ENCODE measurements around the gene C22orf42. TPM values are rescaled to one million over a fixed set of nuclear protein-coding genes. Genes with fewer than 3 reads are reported as not detected.
"Not testable (repeated sequence)": the region's sequence is repeated elsewhere in the genome, so short reads cannot be mapped to it uniquely, and the experiment has no call there.

Gene C22orf42
- total RNA-seq, 1 experiment from 2014 or later = not detected

DNA sequence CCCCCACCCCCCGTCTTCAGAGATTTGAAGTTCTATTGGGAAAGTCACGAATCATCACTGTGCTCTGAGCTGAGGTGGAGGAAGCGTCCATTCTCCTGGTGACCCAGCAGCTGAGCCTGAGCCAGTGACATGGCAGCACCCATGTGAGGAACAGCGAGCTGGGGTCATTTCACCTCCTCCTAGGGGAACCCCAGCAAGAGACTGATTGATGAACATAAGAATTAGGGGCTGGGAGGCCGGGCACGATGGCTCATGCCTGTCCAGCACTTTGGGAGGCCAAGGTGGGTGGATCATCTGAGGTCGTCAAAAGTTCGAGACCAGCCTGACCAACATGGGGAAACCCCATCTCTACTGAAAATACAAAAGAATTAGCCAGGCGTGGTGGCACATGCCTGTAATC lies 34.2 kb upstream of the C22orf42 start:
- H3K36me3 Mint-ChIP-seq (ENCODE audit: insufficient read depth, unreplicated experiment); BruUV-seq (replicated peaks); CTCF ChIA-PET; POLR2A ChIA-PET; DNase-seq (ENCODE audit: unreplicated experiment); H3K27ac Mint-ChIP-seq (ENCODE audit: low read depth, unreplicated experiment); intact Hi-C loops (cut with micrococcal nuclease); H3K4me1 Mint-ChIP-seq (ENCODE audit: insufficient read depth, unreplicated experiment); H3K9me3 Mint-ChIP-seq (ENCODE audit: unreplicated experiment); H3K4me3 Mint-ChIP-seq (ENCODE audit: unreplicated experiment): not testable (repeated sequence)
- peaks cover 61% of the 10 kb centered on the region for H3K27me3 Mint-ChIP-seq (ENCODE audit: insufficient read depth, unreplicated experiment)

DNA sequence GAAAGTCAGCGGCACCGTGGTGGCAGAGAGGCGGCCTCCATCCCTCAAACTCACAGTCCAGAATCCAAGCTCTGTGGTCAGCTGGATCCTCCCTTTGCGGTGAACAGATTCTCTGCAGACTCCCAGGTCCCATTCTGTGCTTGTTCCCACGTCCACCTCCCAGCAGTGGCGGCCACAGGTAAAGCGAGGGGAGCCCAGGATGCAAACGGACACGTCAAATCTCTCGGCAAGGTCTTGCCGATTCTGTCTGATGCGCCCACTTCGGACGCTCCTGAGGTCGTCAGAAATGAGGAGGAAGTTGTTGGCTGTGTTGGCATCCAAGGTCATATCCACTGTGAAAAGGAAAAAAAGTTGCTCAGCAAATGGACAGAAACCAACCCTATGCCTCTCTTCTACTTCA lies 31.9 kb upstream of the C22orf42 start:
- BruUV-seq (replicated peaks); CTCF ChIA-PET; H3K4me1 Mint-ChIP-seq (ENCODE audit: insufficient read depth, unreplicated experiment); H3K4me3 Mint-ChIP-seq (ENCODE audit: unreplicated experiment); POLR2A ChIA-PET; H3K36me3 Mint-ChIP-seq (ENCODE audit: insufficient read depth, unreplicated experiment); DNase-seq (ENCODE audit: unreplicated experiment); intact Hi-C loops (cut with micrococcal nuclease); H3K27ac Mint-ChIP-seq (ENCODE audit: low read depth, unreplicated experiment); H3K9me3 Mint-ChIP-seq (ENCODE audit: unreplicated experiment): not testable (repeated sequence)
- H3K27me3 Mint-ChIP-seq (ENCODE audit: insufficient read depth, unreplicated experiment) = peaks cover 53% of the 10 kb centered on the region

- H3K4me3 Mint-ChIP-seq (ENCODE audit: unreplicated experiment) = no peak overlapping the region
- no peak overlapping the region for H3K27ac Mint-ChIP-seq (ENCODE audit: low read depth, unreplicated experiment)
- ChIA-PET CTCF (no interaction called here), POLR2A (no interaction called here)
- intact Hi-C loops (cut with micrococcal nuclease) = no loop called here
- H3K4me1 Mint-ChIP-seq (ENCODE audit: insufficient read depth, unreplicated experiment) = no peaks in the 10 kb centered on the region
- no peak for TF ChIP-seq CTCF (IDR thresholded peaks at IDR 0.05; ENCODE audit: unreplicated experiment)
- BruUV-seq (replicated peaks) = no TSS peak
- no peaks in the 10 kb centered on the region for H3K9me3 Mint-ChIP-seq (ENCODE audit: unreplicated experiment)
- H3K36me3 Mint-ChIP-seq (ENCODE audit: insufficient read depth, unreplicated experiment) = no peaks in the 10 kb centered on the region
- DNase-seq (ENCODE audit: unreplicated experiment) = no peak
- H3K27me3 Mint-ChIP-seq (ENCODE audit: insufficient read depth, unreplicated experiment) = peaks cover 24% of the 10 kb centered on the region
These were observed 26.7 kb upstream of the C22orf42 start for GRCh38 chr22:32185821-32186220.

GRCh38 chr22:32183625-32184024 lies 24.5 kb upstream of the C22orf42 start:
- TF ChIP-seq CTCF (IDR thresholded peaks at IDR 0.05; ENCODE audit: unreplicated experiment) = no peak
- no TSS peak for BruUV-seq (replicated peaks)
- H3K27me3 Mint-ChIP-seq (ENCODE audit: insufficient read depth, unreplicated experiment) = peaks cover 12% of the 10 kb centered on the region
- H3K9me3 Mint-ChIP-seq (ENCODE audit: unreplicated experiment) = no peaks in the 10 kb centered on the region
- H3K4me1 Mint-ChIP-seq (ENCODE audit: insufficient read depth, unreplicated experiment) = no peaks in the 10 kb centered on the region
- CTCF ChIA-PET = no interaction called here
- H3K27ac Mint-ChIP-seq (ENCODE audit: low read depth, unreplicated experiment) = no peak overlapping the region
- no peak overlapping the region for H3K4me3 Mint-ChIP-seq (ENCODE audit: unreplicated experiment)
- H3K36me3 Mint-ChIP-seq (ENCODE audit: insufficient read depth, unreplicated experiment) = no peaks in the 10 kb centered on the region
- POLR2A ChIA-PET = no interaction called here
- intact Hi-C loops (cut with micrococcal nuclease) = no loop called here
- DNase-seq (ENCODE audit: unreplicated experiment) = no peak

- CTCF ChIA-PET = interaction anchor here (1.2 kb wide), 1 partner anchor 85 kb away, joined by 3 read pairs; no protein-coding TSS in a partner anchor
- no peaks in the 10 kb centered on the region for H3K4me1 Mint-ChIP-seq (ENCODE audit: insufficient read depth, unreplicated experiment)
- no peak for TF ChIP-seq CTCF (IDR thresholded peaks at IDR 0.05; ENCODE audit: unreplicated experiment)
- intact Hi-C loops (cut with micrococcal nuclease) = no loop called here
- BruUV-seq (replicated peaks) = no TSS peak
- no peaks in the 10 kb centered on the region for H3K9me3 Mint-ChIP-seq (ENCODE audit: unreplicated experiment)
- no peak for DNase-seq (ENCODE audit: unreplicated experiment)
- POLR2A ChIA-PET = interaction anchor here (0.5 kb wide), 1 partner anchor 11 kb away, joined by 3 read pairs; no protein-coding TSS in a partner anchor
- no peak overlapping the region for H3K27ac Mint-ChIP-seq (ENCODE audit: low read depth, unreplicated experiment)
- H3K27me3 Mint-ChIP-seq (ENCODE audit: insufficient read depth, unreplicated experiment) = no peaks in the 10 kb centered on the region
- no peak overlapping the region for H3K4me3 Mint-ChIP-seq (ENCODE audit: unreplicated experiment)
- no peaks in the 10 kb centered on the region for H3K36me3 Mint-ChIP-seq (ENCODE audit: insufficient read depth, unreplicated experiment)
These were observed 21.9 kb upstream of the C22orf42 start for GRCh38 chr22:32181043-32181442.

Measured in MCF 10A (cell line).